ENCODE measurements around the gene OR51F1. TPM values are rescaled to one million over a fixed set of nuclear protein-coding genes. Genes with fewer than 3 reads are reported as not detected.
"Not testable (repeated sequence)": the region's sequence is repeated elsewhere in the genome, so short reads cannot be mapped to it uniquely, and the experiment has no call there.

The OR51F1 gene
- polyA plus RNA-seq (2013, experiment 1 of 2; ENCODE audit: insufficient read length) = not detected
- not detected for polyA plus RNA-seq (2013, experiment 2 of 2; ENCODE audit: insufficient read length)

GRCh38 chr11:4769838-4770237 lies at the start of gene OR51F1:
OR51F1 (minus strand) TSS chr11:4769938; CDS start chr11:4769938, 0 bp downstream.
- DNase-seq = no peak

GRCh38 chr11:4809246-4809645 lies 39.5 kb upstream of the OR51F1 start:
- DNase-seq = no peak

GRCh38 chr11:4808476-4808875 lies 38.7 kb upstream of the OR51F1 start:
- no peak for DNase-seq

- no peak for DNase-seq
These were observed 34.5 kb upstream of the OR51F1 start, which contains the start of gene OR52R1 for GRCh38 chr11:4804280-4804679. OR52R1 (minus strand) TSS chr11:4804380; CDS start chr11:4804380, 0 bp downstream.

GRCh38 chr11:4801316-4801715 lies 31.6 kb upstream of the OR51F1 start:
- not testable (repeated sequence) for DNase-seq

- DNase-seq = no peak
These were observed 28.9 kb upstream of the OR51F1 start for GRCh38 chr11:4798427-4799183.

- no peak for DNase-seq
These were observed 27.5 kb upstream of the OR51F1 start for GRCh38 chr11:4797206-4797605.

GRCh38 chr11:4782454-4782853 lies 12.7 kb upstream of the OR51F1 start:
- no peak for DNase-seq

- DNase-seq = no peak
These were observed 1.6 kb downstream of the OR51F1 start for GRCh38 chr11:4768094-4768493.

GRCh38 chr11:4766420-4767043 lies 3.2 kb downstream of the OR51F1 start:
- no peak for DNase-seq

GRCh38 chr11:4763096-4763495 lies 6.6 kb downstream of the OR51F1 start:
- no peak for DNase-seq

GRCh38 chr11:4751201-4751600 lies 18.5 kb downstream of the OR51F1 start:
- no peak for DNase-seq

- DNase-seq = no peak
These were observed 21.3 kb downstream of the OR51F1 start for GRCh38 chr11:4748438-4748837.

- DNase-seq = no peak
These were observed 29.0 kb downstream of the OR51F1 start for GRCh38 chr11:4740735-4741134.

GRCh38 chr11:4727171-4727570 lies 42.6 kb downstream of the OR51F1 start:
- no peak for DNase-seq

GRCh38 chr11:4722616-4723534 lies 46.9 kb downstream of the OR51F1 start:
- DNase-seq = not testable (repeated sequence)
